Pancreas (tissue), 10 donors: ENCODE results near the gene OLA1. TPM values are rescaled to one million over a fixed set of nuclear protein-coding genes. Genes with fewer than 3 reads are reported as not detected.

Experiments used
- ATAC-seq, 4 donors: fragments of 200-7000 bp; cut with Tn5 transposase; one replicate each; pipeline versions ENCODE4 v1.8.0 to v1.9.1; 2020; ENCODE audit warnings: mild to moderate bottlenecking in 4 of 4, moderate library complexity in 4 of 4
- DNase-seq, 6 donors: peaks; one replicate each; pipeline ENCODE4 v3.0.0-alpha.2; 2020
- FAIRE-seq: peaks from 2 replicates; lab custom pipeline; 2012; peaks lifted over from hg19 to GRCh38; lab: Jason Lieb, UNC
- H3K27ac ChIP-seq, 4 donors: fragments of 200-600 bp; sonication (generic); 1 replicate in 3 of 4; 2 replicates in 1 of 4; pipeline versions ENCODE4 v1.5.0 to v1.8.0; 2020
- H3K27me3 ChIP-seq, 4 donors: fragments of 200-600 bp; one replicate each; pipeline ENCODE4 v1.8.0; 2021
- H3K36me3 ChIP-seq, 3 donors: fragments of 200-600 bp; sonication (generic) in 1 of 3; one replicate each; pipeline versions ENCODE4 v1.5.0 to v1.8.0; 2020 to 2021
- H3K4me1 ChIP-seq, 3 donors: fragments of 200-600 bp; one replicate each; pipeline ENCODE4 v1.8.0; 2021
- H3K4me3 ChIP-seq, 4 donors: fragments of 200-600 bp; sonication (generic) in 2 of 4; one replicate each; pipeline versions ENCODE4 v1.5.0 to v1.8.0; 2020 to 2021
- H3K9me3 ChIP-seq, 4 donors: fragments of 200-600 bp; one replicate each; pipeline ENCODE4 v1.8.0; 2021
- CTCF ChIP-seq, 4 donors: fragments of 200-600 bp; sonication (generic) in 3 of 4; IDR thresholded peaks; one replicate each; pipeline versions ENCODE4 v1.5.0 to v1.8.0; 2021; ENCODE audit warnings: antibody characterized with exemption in 4 of 4
- WGBS, 2 donors: extraction: QIAGEN DNeasy Blood & Tissue Kit; methylation state at CpG; one replicate each; pipeline ENCODE4 v1.1.7; 2013; 5-methylcytosine and 5-hydroxymethylcytosine counted together
- intact Hi-C, 3 donors: fragments of 100-400 bp; cut with DNase I; formaldehyde crosslinking; loops; one replicate each; pipeline versions ENCODE4 v1.11.1 to v1.14.2; 2022
- polyA plus RNA-seq, 2 donors: library from polyadenylated mRNA; stranded (reverse); fragments of 200-250 nt; gene quantifications; one replicate each; pipeline ENCODE4 v1.2.3, GENCODE V29; 2013
- total RNA-seq, 6 donors: library from RNA; stranded (reverse); fragmentation: NEBNext Ultra II Directional in 4 of 6; extraction: Animal tissue kit (Norgen Biotek cat#: 25700) in 4 of 6; gene quantifications; one replicate each; pipeline versions ENCODE4 v1.2.1 to v1.2.4, GENCODE V29; 2021 to 2023
- donor health status: healthy with polysubstance abuse.
- donor health status: DM: no; HTN: no; CAD: no; lungs with moderate emphysema.
- donor health status: DM: no; HTN: no; CAD: no.
- donor health status: control.
- donor health status: control.
- donor health status: Bipolar disorder and iron deficiency.
- donor health status: DM: yes; HTN: yes; CAD: no.
- donor health status: DM: no; HTN: no; CAD: no.
- donor health status: DM: no; HTN: no; CAD: no.
- donor health status: DM: yes; HTN: yes; CAD: no.

OLA1 gene
- total and polyA plus RNA-seq, 8 donors = 29.1 to 55.8 (median 43.1) TPM

- Histone ChIP-seq H3K4me1 (no peaks in the 10 kb centered on the region), H3K27ac (no peak overlapping the region), H3K36me3 (no peaks in the 10 kb centered on the region), H3K9me3 (no peaks in the 10 kb centered on the region), H3K4me3 (no peak overlapping the region), H3K27me3 (no peaks in the 10 kb centered on the region)
- no peak for ATAC-seq
- DNase-seq = no peak
- FAIRE-seq = no peak
- intact Hi-C loops = no loop called here
- TF ChIP-seq CTCF (IDR thresholded peaks at IDR 0.05) = no peak
- 93 to 97% methylated on average over 3 of the region's 3 CpGs for WGBS, 2 donors
Measured at GRCh38 chr2:174135981-174136380, 112.4 kb downstream of the OLA1 start.

- H3K27me3 ChIP-seq = no peaks in the 10 kb centered on the region
- intact Hi-C loops = no loop called here
- H3K27ac ChIP-seq = no peak overlapping the region
- H3K4me1 ChIP-seq = peaks cover 0 to 3% (median 0%) of the 10 kb centered on the region in 3 donors
- TF ChIP-seq CTCF (IDR thresholded peaks at IDR 0.05) = no peak
- 96 to 97% methylated on average over 4 of the region's 4 CpGs for WGBS, 2 donors
- no peaks in the 10 kb centered on the region for H3K36me3 ChIP-seq
- H3K4me3 ChIP-seq = no peak overlapping the region
- ATAC-seq = no peak
- no peaks in the 10 kb centered on the region for H3K9me3 ChIP-seq
- no peak for FAIRE-seq
- DNase-seq = no peak
Measured at GRCh38 chr2:174125090-174125489, 123.2 kb downstream of the OLA1 start.

- FAIRE-seq = no peak
- WGBS, 2 donors = 86 to 90% methylated on average over 5 of the region's 5 CpGs
Measured at GRCh38 chr2:174124181-174124580, 124.2 kb downstream of the OLA1 start.

GRCh38 chr2:174122185-174122584, 126.1 kb downstream of the OLA1 start:
- intact Hi-C loops = no loop called here
- FAIRE-seq (no peak), ATAC-seq (no peak), DNase-seq (no peak)
- Histone ChIP-seq H3K9me3 (no peaks in the 10 kb centered on the region), H3K4me3 (no peak overlapping the region), H3K36me3 (no peaks in the 10 kb centered on the region), H3K27me3 (no peaks in the 10 kb centered on the region), H3K4me1 (peaks cover 0 to 3% (median 0%) of the 10 kb centered on the region in 3 donors), H3K27ac (no peak overlapping the region)
- TF ChIP-seq CTCF (IDR thresholded peaks at IDR 0.05) = no peak

More at GRCh38 chr2:174124181-174124580, 124.2 kb downstream of the OLA1 start:
- TF ChIP-seq CTCF (IDR thresholded peaks at IDR 0.05) = no peak
- Histone ChIP-seq H3K9me3 (no peaks in the 10 kb centered on the region), H3K27ac (no peak overlapping the region), H3K27me3 (no peaks in the 10 kb centered on the region), H3K4me3 (no peak overlapping the region), H3K36me3 (no peaks in the 10 kb centered on the region), H3K4me1 (peaks cover 0 to 3% (median 0%) of the 10 kb centered on the region in 3 donors)
- intact Hi-C loops = no loop called here
- DNase-seq (no peak), ATAC-seq (no peak)

- TF ChIP-seq CTCF (IDR thresholded peaks at IDR 0.05) = no peak
- Histone ChIP-seq H3K27ac (no peak overlapping the region), H3K9me3 (no peaks in the 10 kb centered on the region), H3K36me3 (no peaks in the 10 kb centered on the region), H3K27me3 (no peaks in the 10 kb centered on the region), H3K4me1 (peaks cover 0 to 3% (median 0%) of the 10 kb centered on the region in 3 donors), H3K4me3 (no peak overlapping the region)
- no peak for FAIRE-seq
- ATAC-seq = no peak
- WGBS, 2 donors = 97 to 98% methylated on average over 2 of the region's 2 CpGs
- intact Hi-C loops = no loop called here
- DNase-seq = no peak
Measured at GRCh38 chr2:174121612-174122011, 126.7 kb downstream of the OLA1 start.
